Measurements from ENCODE around the gene PTPN7. TPM values are rescaled to one million over a fixed set of nuclear protein-coding genes. Genes with fewer than 3 reads are reported as not detected.
"Not testable (repeated sequence)": the region's sequence is repeated elsewhere in the genome, so short reads cannot be mapped to it uniquely, and the experiment has no call there.

PTPN7 gene
- total RNA-seq, 1 donor from 2014 or later = 0.52 TPM

GRCh38 chr1:202180751-202181139, 20.3 kb upstream of the PTPN7 start:
- H3K27me3 ChIP-seq (ENCODE audit: control insufficient read depth in 3 of 3, insufficient read depth in 3 of 3, low read length in 3 of 3) = peaks cover 3 to 35% (median 13%) of the 10 kb centered on the region in 3 donors
- H3K9me3 ChIP-seq (ENCODE audit: control insufficient read depth in 3 of 3, low read length in 3 of 3) = not testable (repeated sequence)

GRCh38 chr1:202179828-202180750, 19.7 kb upstream of the PTPN7 start:
- Histone ChIP-seq H3K4me3 (ENCODE audit: low read length in 3 of 3) (no peak overlapping the region), H3K9ac (ENCODE audit: low read depth in 1 of 3, low read length in 3 of 3) (no peak overlapping the region), H3K4me1 (ENCODE audit: control insufficient read depth in 3 of 3, insufficient read depth in 3 of 3, low read length in 3 of 3) (peaks cover 0 to 4% (median 0%) of the 10 kb centered on the region in 3 donors), H3K9me3 (ENCODE audit: control insufficient read depth in 3 of 3, low read length in 3 of 3) (no peaks in the 10 kb centered on the region), H3K36me3 (ENCODE audit: control insufficient read depth in 3 of 3, insufficient read depth in 3 of 3, low read length in 3 of 3) (no peaks in the 10 kb centered on the region), H3K27me3 (ENCODE audit: control insufficient read depth in 3 of 3, insufficient read depth in 3 of 3, low read length in 3 of 3) (peaks cover 3 to 31% (median 9%) of the 10 kb centered on the region in 3 donors), H3K27ac (ENCODE audit: low read depth, low read length) (no peak overlapping the region)

More at GRCh38 chr1:202180751-202181139, 20.3 kb upstream of the PTPN7 start:
- not testable (repeated sequence) for H3K27ac ChIP-seq (ENCODE audit: low read depth, low read length); H3K4me1 ChIP-seq (ENCODE audit: control insufficient read depth in 3 of 3, insufficient read depth in 3 of 3, low read length in 3 of 3); H3K9ac ChIP-seq (ENCODE audit: low read depth in 1 of 3, low read length in 3 of 3); H3K36me3 ChIP-seq (ENCODE audit: control insufficient read depth in 3 of 3, insufficient read depth in 3 of 3, low read length in 3 of 3); H3K4me3 ChIP-seq (ENCODE audit: low read length in 3 of 3)

GRCh38 chr1:202176949-202177927, 16.8 kb upstream of the PTPN7 start:
- Histone ChIP-seq H3K36me3 (ENCODE audit: control insufficient read depth in 3 of 3, insufficient read depth in 3 of 3, low read length in 3 of 3) (no peaks in the 10 kb centered on the region), H3K4me3 (ENCODE audit: low read length in 3 of 3) (no peak overlapping the region), H3K4me1 (ENCODE audit: control insufficient read depth in 3 of 3, insufficient read depth in 3 of 3, low read length in 3 of 3) (no peaks in the 10 kb centered on the region), H3K27me3 (ENCODE audit: control insufficient read depth in 3 of 3, insufficient read depth in 3 of 3, low read length in 3 of 3) (peaks cover 0 to 18% (median 5%) of the 10 kb centered on the region in 3 donors), H3K9me3 (ENCODE audit: control insufficient read depth in 3 of 3, low read length in 3 of 3) (no peaks in the 10 kb centered on the region), H3K9ac (ENCODE audit: low read depth in 1 of 3, low read length in 3 of 3) (no peak overlapping the region), H3K27ac (ENCODE audit: low read depth, low read length) (no peak overlapping the region)

DNA sequence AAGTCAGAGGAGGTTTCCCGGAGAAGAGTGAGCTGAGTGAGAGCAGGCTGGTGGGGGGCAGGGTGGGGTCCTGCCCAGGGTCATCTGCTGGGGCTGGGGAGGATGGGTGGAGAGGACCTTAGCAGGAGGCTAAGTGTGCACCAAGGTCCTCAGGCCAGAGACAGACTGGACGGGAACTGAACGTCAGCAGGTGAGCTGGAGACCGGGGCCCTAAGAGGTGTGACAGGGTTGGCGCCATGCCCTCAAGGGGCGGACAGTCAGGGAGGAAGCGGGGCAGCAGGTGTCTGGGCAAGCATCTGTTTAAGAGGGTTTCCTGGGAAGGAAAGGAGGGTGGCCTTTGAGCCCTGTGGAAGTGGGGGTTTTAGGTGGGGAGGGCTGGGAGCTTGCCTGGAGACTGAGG, 13.6 kb upstream of the PTPN7 start:
- H3K27ac ChIP-seq (ENCODE audit: low read depth, low read length) = no peak overlapping the region
- H3K27me3 ChIP-seq (ENCODE audit: control insufficient read depth in 3 of 3, insufficient read depth in 3 of 3, low read length in 3 of 3) = peaks cover 0 to 6% (median 5%) of the 10 kb centered on the region in 3 donors
- H3K36me3 ChIP-seq (ENCODE audit: control insufficient read depth in 3 of 3, insufficient read depth in 3 of 3, low read length in 3 of 3) = no peaks in the 10 kb centered on the region
- no peaks in the 10 kb centered on the region for H3K4me1 ChIP-seq (ENCODE audit: control insufficient read depth in 3 of 3, insufficient read depth in 3 of 3, low read length in 3 of 3)
- H3K9ac ChIP-seq (ENCODE audit: low read depth in 1 of 3, low read length in 3 of 3) = no peak overlapping the region
- no peak overlapping the region for H3K4me3 ChIP-seq (ENCODE audit: low read length in 3 of 3)
- no peaks in the 10 kb centered on the region for H3K9me3 ChIP-seq (ENCODE audit: control insufficient read depth in 3 of 3, low read length in 3 of 3)

- Histone ChIP-seq H3K4me3 (ENCODE audit: low read length in 3 of 3) (no peak overlapping the region), H3K27ac (ENCODE audit: low read depth, low read length) (no peak overlapping the region), H3K4me1 (ENCODE audit: control insufficient read depth in 3 of 3, insufficient read depth in 3 of 3, low read length in 3 of 3) (no peaks in the 10 kb centered on the region), H3K9me3 (ENCODE audit: control insufficient read depth in 3 of 3, low read length in 3 of 3) (no peaks in the 10 kb centered on the region), H3K36me3 (ENCODE audit: control insufficient read depth in 3 of 3, insufficient read depth in 3 of 3, low read length in 3 of 3) (no peaks in the 10 kb centered on the region), H3K9ac (ENCODE audit: low read depth in 1 of 3, low read length in 3 of 3) (no peak overlapping the region), H3K27me3 (ENCODE audit: control insufficient read depth in 3 of 3, insufficient read depth in 3 of 3, low read length in 3 of 3) (peaks cover 0 to 8% (median 0%) of the 10 kb centered on the region in 3 donors)
These were observed 11.6 kb upstream of the PTPN7 start for GRCh38 chr1:202172015-202172355.

GRCh38 chr1:202171292-202172014, 11.1 kb upstream of the PTPN7 start:
- Histone ChIP-seq H3K27me3 (ENCODE audit: control insufficient read depth in 3 of 3, insufficient read depth in 3 of 3, low read length in 3 of 3) (peaks cover 0 to 10% (median 0%) of the 10 kb centered on the region in 3 donors), H3K9me3 (ENCODE audit: control insufficient read depth in 3 of 3, low read length in 3 of 3) (no peaks in the 10 kb centered on the region), H3K4me1 (ENCODE audit: control insufficient read depth in 3 of 3, insufficient read depth in 3 of 3, low read length in 3 of 3) (no peaks in the 10 kb centered on the region), H3K9ac (ENCODE audit: low read depth in 1 of 3, low read length in 3 of 3) (no peak overlapping the region), H3K4me3 (ENCODE audit: low read length in 3 of 3) (no peak overlapping the region), H3K27ac (ENCODE audit: low read depth, low read length) (no peak overlapping the region), H3K36me3 (ENCODE audit: control insufficient read depth in 3 of 3, insufficient read depth in 3 of 3, low read length in 3 of 3) (no peaks in the 10 kb centered on the region)

GRCh38 chr1:202170726-202171125, 10.3 kb upstream of the PTPN7 start:
- H3K9ac ChIP-seq (ENCODE audit: low read depth in 1 of 3, low read length in 3 of 3) = no peak overlapping the region
- no peaks in the 10 kb centered on the region for H3K4me1 ChIP-seq (ENCODE audit: control insufficient read depth in 3 of 3, insufficient read depth in 3 of 3, low read length in 3 of 3)
- H3K9me3 ChIP-seq (ENCODE audit: control insufficient read depth in 3 of 3, low read length in 3 of 3) = no peaks in the 10 kb centered on the region
- peaks cover 0 to 12% (median 0%) of the 10 kb centered on the region in 3 donors for H3K27me3 ChIP-seq (ENCODE audit: control insufficient read depth in 3 of 3, insufficient read depth in 3 of 3, low read length in 3 of 3)
- no peak overlapping the region for H3K27ac ChIP-seq (ENCODE audit: low read depth, low read length)
- no peak overlapping the region for H3K4me3 ChIP-seq (ENCODE audit: low read length in 3 of 3)
- no peaks in the 10 kb centered on the region for H3K36me3 ChIP-seq (ENCODE audit: control insufficient read depth in 3 of 3, insufficient read depth in 3 of 3, low read length in 3 of 3)

- H3K27me3 ChIP-seq (ENCODE audit: control insufficient read depth in 3 of 3, insufficient read depth in 3 of 3, low read length in 3 of 3) = peaks cover 0 to 12% (median 0%) of the 10 kb centered on the region in 3 donors
These were observed 8.5 kb upstream of the PTPN7 start for GRCh38 chr1:202168861-202169260.

DNA sequence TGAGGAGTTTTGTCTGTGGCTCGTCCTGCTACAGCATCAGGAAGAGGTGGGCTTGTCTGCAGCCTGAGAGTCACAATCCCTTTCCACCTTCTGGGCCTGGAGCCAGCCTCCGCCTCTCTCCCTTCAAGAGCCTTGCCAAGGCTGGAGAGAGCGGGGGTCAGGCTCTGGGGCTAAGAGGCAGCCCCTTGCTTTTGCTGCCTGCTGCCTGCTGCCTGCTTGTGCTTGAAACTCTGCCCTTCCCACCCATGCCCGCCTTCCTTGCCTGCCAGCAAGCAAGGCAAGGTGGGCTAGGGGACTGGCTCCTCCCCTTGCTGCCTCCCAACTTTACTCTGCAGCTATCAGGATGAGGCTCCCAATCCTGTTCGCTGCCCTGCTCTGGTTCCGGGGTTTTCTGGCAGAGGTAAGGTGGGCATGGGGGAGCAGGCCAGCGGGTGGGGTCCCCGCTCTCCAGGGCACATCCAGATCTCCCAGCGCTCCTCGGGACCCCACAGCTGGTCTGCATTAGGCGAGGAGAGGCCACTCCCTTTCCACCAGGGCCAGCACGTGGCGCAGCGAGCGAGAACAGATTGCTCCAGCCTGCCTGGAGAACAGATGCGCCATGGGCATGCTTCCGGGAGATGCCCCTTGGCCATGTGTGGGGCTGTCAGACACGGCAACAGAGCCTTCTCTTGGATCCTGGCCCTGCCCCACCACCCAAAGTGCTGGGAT, 7.5 kb upstream of the PTPN7 start:
- Histone ChIP-seq H3K9me3 (ENCODE audit: control insufficient read depth in 3 of 3, low read length in 3 of 3) (no peaks in the 10 kb centered on the region), H3K4me1 (ENCODE audit: control insufficient read depth in 3 of 3, insufficient read depth in 3 of 3, low read length in 3 of 3) (peaks cover 0 to 4% (median 2%) of the 10 kb centered on the region in 3 donors), H3K27ac (ENCODE audit: low read depth, low read length) (no peak overlapping the region)

More at GRCh38 chr1:202168861-202169260, 8.5 kb upstream of the PTPN7 start:
- H3K9ac ChIP-seq (ENCODE audit: low read depth in 1 of 3, low read length in 3 of 3) = no peak overlapping the region
- H3K27ac ChIP-seq (ENCODE audit: low read depth, low read length) = no peak overlapping the region
- H3K9me3 ChIP-seq (ENCODE audit: control insufficient read depth in 3 of 3, low read length in 3 of 3) = no peaks in the 10 kb centered on the region
- H3K36me3 ChIP-seq (ENCODE audit: control insufficient read depth in 3 of 3, insufficient read depth in 3 of 3, low read length in 3 of 3) = no peaks in the 10 kb centered on the region
- no peak overlapping the region for H3K4me3 ChIP-seq (ENCODE audit: low read length in 3 of 3)
- no peaks in the 10 kb centered on the region for H3K4me1 ChIP-seq (ENCODE audit: control insufficient read depth in 3 of 3, insufficient read depth in 3 of 3, low read length in 3 of 3)

More for the DNA sequence above, 7.5 kb upstream of the PTPN7 start:
- Histone ChIP-seq H3K9ac (ENCODE audit: low read depth in 1 of 3, low read length in 3 of 3) (no peak overlapping the region), H3K4me3 (ENCODE audit: low read length in 3 of 3) (no peak overlapping the region), H3K36me3 (ENCODE audit: control insufficient read depth in 3 of 3, insufficient read depth in 3 of 3, low read length in 3 of 3) (no peaks in the 10 kb centered on the region), H3K27me3 (ENCODE audit: control insufficient read depth in 3 of 3, insufficient read depth in 3 of 3, low read length in 3 of 3) (peaks cover 0 to 12% (median 0%) of the 10 kb centered on the region in 3 donors)

All from skeletal muscle tissue (tissue), 4 donors.